Keratinocyte (primary cell): ENCODE data around the gene TMEM132D. TPM values are rescaled to one million over a fixed set of nuclear protein-coding genes. Genes with fewer than 3 reads are reported as not detected.

Source experiments
- DNase-seq: peaks from one replicate; pipeline ENCODE4 v3.0.0-alpha.2; 2011; ENCODE audit warnings: low read depth, missing footprints, low spot score
- FAIRE-seq: peaks from 2 replicates; lab custom pipeline; 2011; peaks lifted over from hg19 to GRCh38; lab: Jason Lieb, UNC
- H2AFZ ChIP-seq: 2 replicates; pipeline ENCODE4 v1.6.0; 2012; ENCODE audit warnings: low read length, control low read depth, inconsistent platforms; ENCODE audit not compliant: control insufficient read depth
- H3K27ac ChIP-seq: 2 replicates; pipeline ENCODE4 v1.5.1; 2011; ENCODE audit warnings: low read length; ENCODE audit not compliant: control insufficient read depth, insufficient read depth
- H3K27me3 ChIP-seq: 3 replicates; pipeline ENCODE4 v1.6.0; 2011; ENCODE audit warnings: low read length; ENCODE audit not compliant: control insufficient read depth, insufficient read depth; ENCODE audit errors: extremely low read depth
- H3K36me3 ChIP-seq, 2 experiments: 2 replicates in 1 of 2; 3 replicates in 1 of 2; pipeline ENCODE4 v1.5.1; 2011; ENCODE audit warnings: low read length in 2 of 2, mild to moderate bottlenecking in 1 of 2; ENCODE audit not compliant: control insufficient read depth in 2 of 2, insufficient read depth in 2 of 2; ENCODE audit errors: extremely low read depth in 1 of 2
- H3K4me1 ChIP-seq: 3 replicates; pipeline ENCODE4 v1.5.1; 2011; ENCODE audit warnings: low read length; ENCODE audit not compliant: control insufficient read depth, insufficient read depth; ENCODE audit errors: extremely low read depth
- H3K4me2 ChIP-seq: 3 replicates; pipeline ENCODE4 v1.6.0; 2011; ENCODE audit warnings: low read depth, low read length; ENCODE audit not compliant: control insufficient read depth, insufficient read depth; ENCODE audit errors: extremely low read depth
- H3K4me3 ChIP-seq, 3 experiments: fragments of 200-600 bp in 1 of 3; sonication (generic) in 1 of 3; 2 replicates in 2 of 3; 3 replicates in 1 of 3; pipeline ENCODE4 v1.5.1; 2011 to 2016; ENCODE audit warnings: low read length in 3 of 3, mild to moderate bottlenecking in 3 of 3, control low read depth in 2 of 3, inconsistent platforms in 1 of 3, low read depth in 1 of 3, mixed read lengths in 1 of 3, mixed run types in 1 of 3, moderate library complexity in 1 of 3; ENCODE audit not compliant: control insufficient read depth in 2 of 3, insufficient read depth in 2 of 3; ENCODE audit errors: extremely low read depth in 1 of 3
- H3K79me2 ChIP-seq: 2 replicates; pipeline ENCODE4 v1.6.0; 2012; ENCODE audit warnings: low read length; ENCODE audit not compliant: control insufficient read depth, insufficient read depth
- H3K9ac ChIP-seq: 3 replicates; pipeline ENCODE4 v1.6.0; 2011; ENCODE audit warnings: low read length; ENCODE audit not compliant: control insufficient read depth, insufficient read depth; ENCODE audit errors: extremely low read depth
- H3K9me1 ChIP-seq: 3 replicates; pipeline ENCODE4 v1.6.0; 2011; ENCODE audit warnings: low read length; ENCODE audit not compliant: control insufficient read depth, insufficient read depth; ENCODE audit errors: extremely low read depth
- H3K9me3 ChIP-seq: 2 replicates; pipeline ENCODE4 v1.5.1; 2012; ENCODE audit warnings: low read depth, low read length; ENCODE audit not compliant: control insufficient read depth
- H4K20me1 ChIP-seq: 3 replicates; pipeline ENCODE4 v1.6.0; 2011; ENCODE audit warnings: low read length; ENCODE audit not compliant: control insufficient read depth, insufficient read depth; ENCODE audit errors: extremely low read depth
- EZH2 ChIP-seq: IDR thresholded peaks from one replicate; pipeline ENCODE4 v1.6.1; 2012; ENCODE audit warnings: inconsistent platforms, mild to moderate bottlenecking, low read length, moderate library complexity
- dilution Hi-C: fragments of 300-500 bp; cut with MboI; formaldehyde crosslinking; loops from one replicate; pipeline ENCODE4 v1.7.0; 2020; ENCODE audit warnings: low sequenced_read_pairs; ENCODE audit not compliant: extremely low pct_ligation_motif_present
- polyA plus RNA-seq, 5 experiments: library from polyadenylated mRNA; depleted of rRNA in 3 of 5; stranded (reverse) in 3 of 5; stranded (forward) in 1 of 5; unstranded in 1 of 5; fragments of >200 nt; gene quantifications; 1 replicate in 1 of 5; 2 replicates in 3 of 5; 3 replicates in 1 of 5; pipeline versions ENCODE4 v1.2.1 to v1.2.3, GENCODE V29; 2011 to 2012; ENCODE audit warnings: missing spikeins in 2 of 5, low read depth in 1 of 5, low replicate concordance in 1 of 5
- TF ChIP-seq, protein P1 (sequence below), 3 experiments: IDR thresholded peaks in 1 of 3; conservative IDR thresholded peaks in 1 of 3; optimal IDR thresholded peaks in 1 of 3; 2 replicates in 2 of 3; 3 replicates in 1 of 3; pipeline versions ENCODE3 to v1.5.1; 2011; ENCODE audit warnings: low read length in 3 of 3, mild to moderate bottlenecking in 3 of 3, moderate library complexity in 2 of 3, control low read depth in 1 of 3, inconsistent platforms in 1 of 3; ENCODE audit not compliant: insufficient read depth in 2 of 3; ENCODE audit errors: extremely low read depth in 1 of 3

The TMEM132D gene
- polyA plus RNA-seq, 1 donor (not counting 4 experiments of a cell fraction or from before 2014, with no cell fraction given), result not detected

DNA sequence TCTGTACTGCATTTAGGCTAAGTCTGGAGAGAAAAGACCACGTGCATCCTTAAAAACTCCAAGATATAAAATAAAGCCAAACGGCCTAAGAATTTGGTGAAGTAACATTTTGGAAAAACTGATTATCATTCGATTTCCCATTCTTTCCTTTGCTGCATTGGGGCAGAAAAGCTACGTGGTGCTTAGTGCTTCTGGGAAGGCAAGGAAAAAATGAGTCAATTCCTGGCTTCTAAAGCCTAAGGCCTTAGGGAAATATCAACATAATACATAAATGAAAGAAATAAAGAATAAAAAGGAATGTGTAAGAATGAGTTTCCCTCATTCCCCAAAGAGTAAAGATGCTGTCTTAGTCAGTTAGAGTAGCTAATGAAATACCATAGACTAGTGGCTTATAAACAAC, 530.1 kb downstream of the TMEM132D start:
- H3K27ac ChIP-seq, result no peak overlapping the region
- H3K4me3 ChIP-seq, result no peak overlapping the region
- H3K9me1 ChIP-seq, result no peaks in the 10 kb centered on the region
- no peak for DNase-seq
- TF ChIP-seq EZH2, result no peak
- TF ChIP-seq, protein P1, sequence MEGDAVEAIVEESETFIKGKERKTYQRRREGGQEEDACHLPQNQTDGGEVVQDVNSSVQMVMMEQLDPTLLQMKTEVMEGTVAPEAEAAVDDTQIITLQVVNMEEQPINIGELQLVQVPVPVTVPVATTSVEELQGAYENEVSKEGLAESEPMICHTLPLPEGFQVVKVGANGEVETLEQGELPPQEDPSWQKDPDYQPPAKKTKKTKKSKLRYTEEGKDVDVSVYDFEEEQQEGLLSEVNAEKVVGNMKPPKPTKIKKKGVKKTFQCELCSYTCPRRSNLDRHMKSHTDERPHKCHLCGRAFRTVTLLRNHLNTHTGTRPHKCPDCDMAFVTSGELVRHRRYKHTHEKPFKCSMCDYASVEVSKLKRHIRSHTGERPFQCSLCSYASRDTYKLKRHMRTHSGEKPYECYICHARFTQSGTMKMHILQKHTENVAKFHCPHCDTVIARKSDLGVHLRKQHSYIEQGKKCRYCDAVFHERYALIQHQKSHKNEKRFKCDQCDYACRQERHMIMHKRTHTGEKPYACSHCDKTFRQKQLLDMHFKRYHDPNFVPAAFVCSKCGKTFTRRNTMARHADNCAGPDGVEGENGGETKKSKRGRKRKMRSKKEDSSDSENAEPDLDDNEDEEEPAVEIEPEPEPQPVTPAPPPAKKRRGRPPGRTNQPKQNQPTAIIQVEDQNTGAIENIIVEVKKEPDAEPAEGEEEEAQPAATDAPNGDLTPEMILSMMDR (optimal IDR thresholded peaks at IDR 0.05 in 1 of 3, IDR thresholded peaks at IDR 0.05 in 1 of 3, conservative IDR thresholded peaks at IDR 0.05 in 1 of 3; ENCODE audit: extremely low read depth in 1 of 3, insufficient read depth in 2 of 3, low read length in 3 of 3), result no peak
- dilution Hi-C loops, result no loop called here
- no peaks in the 10 kb centered on the region for H3K79me2 ChIP-seq
- H3K36me3 ChIP-seq, result no peaks in the 10 kb centered on the region
- H3K9me3 ChIP-seq, result no peaks in the 10 kb centered on the region
- no peaks in the 10 kb centered on the region for H3K4me1 ChIP-seq
- FAIRE-seq, result no peak
- no peaks in the 10 kb centered on the region for H4K20me1 ChIP-seq
- H3K4me2 ChIP-seq, result no peak overlapping the region
- H3K9ac ChIP-seq, result no peak overlapping the region
- no peaks in the 10 kb centered on the region for H3K27me3 ChIP-seq
- no peak overlapping the region for H2AFZ ChIP-seq

DNA sequence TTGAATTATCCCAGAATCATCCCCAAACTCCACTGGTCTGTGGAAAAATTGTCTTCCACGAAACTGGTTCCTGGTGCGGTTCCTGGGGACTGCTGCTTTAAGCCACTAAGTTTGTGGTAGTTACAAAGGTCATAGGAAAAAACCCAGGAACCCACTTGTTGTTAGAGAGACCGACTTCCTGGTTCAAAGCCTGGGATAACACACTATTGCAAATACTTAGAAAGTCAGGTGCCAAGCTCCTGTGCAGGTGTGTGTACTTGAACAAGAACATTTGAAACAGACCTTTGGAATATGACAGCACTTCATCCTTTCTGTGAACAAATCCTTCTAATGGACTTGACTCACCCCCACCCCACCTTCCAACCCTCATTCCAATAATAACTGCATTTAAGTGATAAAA, 530.9 kb downstream of the TMEM132D start:
- Histone ChIP-seq H3K79me2 (no peaks in the 10 kb centered on the region), H3K9me3 (no peaks in the 10 kb centered on the region), H3K9ac (no peak overlapping the region), H3K9me1 (no peaks in the 10 kb centered on the region), H3K27me3 (no peaks in the 10 kb centered on the region), H3K4me3 (no peak overlapping the region), H3K4me1 (no peaks in the 10 kb centered on the region), H4K20me1 (no peaks in the 10 kb centered on the region), H3K27ac (no peak overlapping the region), H3K4me2 (no peak overlapping the region), H3K36me3 (no peaks in the 10 kb centered on the region), H2AFZ (no peak overlapping the region)
- DNase-seq (no peak), FAIRE-seq (no peak)
- TF ChIP-seq EZH2, result no peak
- TF ChIP-seq, protein P1 (optimal IDR thresholded peaks at IDR 0.05 in 1 of 3, IDR thresholded peaks at IDR 0.05 in 1 of 3, conservative IDR thresholded peaks at IDR 0.05 in 1 of 3; ENCODE audit: extremely low read depth in 1 of 3, insufficient read depth in 2 of 3, low read length in 3 of 3), result no peak
- dilution Hi-C loops, result no loop called here
